GM18867 (cell line): ENCODE measurements around the gene PTOV1.

Experiments used
- ATAC-seq: cut with Tn5 transposase; IDR thresholded peaks from one replicate; pipeline ENCODE4 v1.9.1; 2021; ENCODE audit warnings: mild to moderate bottlenecking, moderate library complexity; ENCODE audit not compliant: unreplicated experiment

Gene PTOV1

GRCh38 chr19:49850487-49851342, at the start of gene PTOV1:
Gene PTOV1, plus strand, starts transcription at chr19:49851159.
- peak; percentile 76 for ATAC-seq

- ATAC-seq = no peak
Measured at GRCh38 chr19:49801401-49801888, 49.5 kb upstream of the PTOV1 start.

- no peak for ATAC-seq
Measured at GRCh38 chr19:49801966-49802661, 48.8 kb upstream of the PTOV1 start.

GRCh38 chr19:49802836-49803528, 48.0 kb upstream of the PTOV1 start:
- ATAC-seq = no peak

- ATAC-seq = no peak
Measured at GRCh38 chr19:49803529-49803856, 47.5 kb upstream of the PTOV1 start.

GRCh38 chr19:49805822-49806619, 44.9 kb upstream of the PTOV1 start:
- no peak for ATAC-seq

GRCh38 chr19:49806620-49806959, 44.4 kb upstream of the PTOV1 start:
- no peak for ATAC-seq

GRCh38 chr19:49807058-49807903, 43.7 kb upstream of the PTOV1 start:
- ATAC-seq = no peak

GRCh38 chr19:49807904-49808675, 42.9 kb upstream of the PTOV1 start:
- ATAC-seq = no peak

- ATAC-seq = no peak
Measured at GRCh38 chr19:49808711-49809159, 42.2 kb upstream of the PTOV1 start.

GRCh38 chr19:49809160-49809940, 41.6 kb upstream of the PTOV1 start:
- ATAC-seq = no peak

- ATAC-seq = no peak
Measured at GRCh38 chr19:49809941-49810389, 41.0 kb upstream of the PTOV1 start.

- no peak for ATAC-seq
Measured at GRCh38 chr19:49811328-49811727, 39.6 kb upstream of the PTOV1 start.

- ATAC-seq = no peak
Measured at GRCh38 chr19:49812452-49812996, 38.4 kb upstream of the PTOV1 start.

GRCh38 chr19:49812997-49813861, 37.7 kb upstream of the PTOV1 start, which contains the start of gene FUZ:
Gene FUZ, minus strand, starts transcription at chr19:49813292. Its CDS starts 186 bp downstream, at chr19:49813106.
- ATAC-seq = peak; percentile 56

GRCh38 chr19:49814010-49814409, 36.9 kb upstream of the PTOV1 start:
- ATAC-seq = no peak

- ATAC-seq = no peak
Measured at GRCh38 chr19:49816590-49816989, 34.4 kb upstream of the PTOV1 start.
